ENCODE results near the gene STK24. TPM values are rescaled to one million over a fixed set of nuclear protein-coding genes. Genes with fewer than 3 reads are reported as not detected.

Gene STK24
- polyA plus RNA-seq, 1 of the 3 experiments (the other 2 are of a cell fraction): 30.5 TPM

DNA sequence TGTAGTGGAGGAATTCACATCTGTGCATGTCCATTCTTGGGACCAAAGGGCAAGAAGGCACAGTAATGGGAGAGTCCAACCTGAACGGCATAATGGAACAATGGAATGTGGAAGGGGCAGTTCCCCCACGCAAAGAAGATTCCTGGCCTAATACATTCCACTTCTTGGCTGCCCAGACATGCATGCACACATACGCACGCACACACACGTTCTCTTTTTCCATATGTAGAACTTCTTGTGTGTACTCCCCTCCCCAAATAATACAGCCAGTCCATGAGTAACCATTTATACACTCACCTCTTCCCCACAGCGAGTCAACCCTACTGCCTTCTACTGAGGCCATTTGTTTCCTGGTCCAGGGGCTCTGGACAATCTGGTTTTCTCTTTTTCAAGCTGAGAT, 6.0 kb upstream of the STK24 start:
- H2AFZ ChIP-seq (ENCODE audit: low read depth): 0 out of 2 replicates have a peak overlapping the region, but pooled peaks have one; percentile 0
- no peak overlapping the region for H3K4me3 ChIP-seq (ENCODE audit: low read depth in 2 of 2, low read length in 1 of 2)
- peak overlapping the region; percentile 19; the same call in 1 of the 2 replicates for H3K4me2 ChIP-seq
- H3K9me2 ChIP-seq: no peaks in the 10 kb centered on the region
- no peak overlapping the region for H3K9ac ChIP-seq
- H3K27ac ChIP-seq (ENCODE audit: low read depth in 2 of 2, low read length in 1 of 2): peak overlapping the region in 1 of 2 experiments; percentile 31; a peak in 1 of 4 replicates
- TF ChIP-seq GATA2 (CRISPR knock-in tag; IDR thresholded peaks at IDR 0.05) (no peak), POLR2AphosphoS5 (IDR thresholded peaks at IDR 0.05; ENCODE audit: low read depth, low read length) (no peak), FOXM1 (IDR thresholded peaks at IDR 0.05; ENCODE audit: low read depth) (no peak), RCOR1 (IDR thresholded peaks at IDR 0.05; ENCODE audit: low read length) (no peak), EP300 (IDR thresholded peaks at IDR 0.05; ENCODE audit: borderline replicate concordance in 1 of 2, low read depth in 1 of 2, low read length in 1 of 2) (no peak), TCF12 (IDR thresholded peaks at IDR 0.05) (no peak), ELF1 (IDR thresholded peaks at IDR 0.05) (no peak), MEF2A (IDR thresholded peaks at IDR 0.05; ENCODE audit: borderline replicate concordance, low read depth) (no peak), JUND (IDR thresholded peaks at IDR 0.05) (no peak), RXRA (IDR thresholded peaks at IDR 0.05; ENCODE audit: borderline replicate concordance, low read depth) (no peak), TAF1 (IDR thresholded peaks at IDR 0.05; ENCODE audit: borderline replicate concordance, low read depth, low read length) (no peak), CHD2 (IDR thresholded peaks at IDR 0.05; ENCODE audit: low read length, partially characterized antibody) (no peak), TEAD4 (IDR thresholded peaks at IDR 0.05; ENCODE audit: borderline replicate concordance, insufficient read depth) (no peak), FOSL2 (IDR thresholded peaks at IDR 0.05; ENCODE audit: borderline replicate concordance, low read depth) (no peak)
- TF ChIP-seq, protein P1, sequence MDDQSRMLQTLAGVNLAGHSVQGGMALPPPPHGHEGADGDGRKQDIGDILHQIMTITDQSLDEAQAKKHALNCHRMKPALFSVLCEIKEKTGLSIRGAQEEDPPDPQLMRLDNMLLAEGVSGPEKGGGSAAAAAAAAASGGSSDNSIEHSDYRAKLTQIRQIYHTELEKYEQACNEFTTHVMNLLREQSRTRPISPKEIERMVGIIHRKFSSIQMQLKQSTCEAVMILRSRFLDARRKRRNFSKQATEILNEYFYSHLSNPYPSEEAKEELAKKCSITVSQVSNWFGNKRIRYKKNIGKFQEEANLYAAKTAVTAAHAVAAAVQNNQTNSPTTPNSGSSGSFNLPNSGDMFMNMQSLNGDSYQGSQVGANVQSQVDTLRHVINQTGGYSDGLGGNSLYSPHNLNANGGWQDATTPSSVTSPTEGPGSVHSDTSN (IDR thresholded peaks at IDR 0.05): no peak
- TF ChIP-seq, protein P2, sequence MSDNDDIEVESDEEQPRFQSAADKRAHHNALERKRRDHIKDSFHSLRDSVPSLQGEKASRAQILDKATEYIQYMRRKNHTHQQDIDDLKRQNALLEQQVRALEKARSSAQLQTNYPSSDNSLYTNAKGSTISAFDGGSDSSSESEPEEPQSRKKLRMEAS (IDR thresholded peaks at IDR 0.05; ENCODE audit: low read depth): no peak
- TF ChIP-seq, protein P3, sequence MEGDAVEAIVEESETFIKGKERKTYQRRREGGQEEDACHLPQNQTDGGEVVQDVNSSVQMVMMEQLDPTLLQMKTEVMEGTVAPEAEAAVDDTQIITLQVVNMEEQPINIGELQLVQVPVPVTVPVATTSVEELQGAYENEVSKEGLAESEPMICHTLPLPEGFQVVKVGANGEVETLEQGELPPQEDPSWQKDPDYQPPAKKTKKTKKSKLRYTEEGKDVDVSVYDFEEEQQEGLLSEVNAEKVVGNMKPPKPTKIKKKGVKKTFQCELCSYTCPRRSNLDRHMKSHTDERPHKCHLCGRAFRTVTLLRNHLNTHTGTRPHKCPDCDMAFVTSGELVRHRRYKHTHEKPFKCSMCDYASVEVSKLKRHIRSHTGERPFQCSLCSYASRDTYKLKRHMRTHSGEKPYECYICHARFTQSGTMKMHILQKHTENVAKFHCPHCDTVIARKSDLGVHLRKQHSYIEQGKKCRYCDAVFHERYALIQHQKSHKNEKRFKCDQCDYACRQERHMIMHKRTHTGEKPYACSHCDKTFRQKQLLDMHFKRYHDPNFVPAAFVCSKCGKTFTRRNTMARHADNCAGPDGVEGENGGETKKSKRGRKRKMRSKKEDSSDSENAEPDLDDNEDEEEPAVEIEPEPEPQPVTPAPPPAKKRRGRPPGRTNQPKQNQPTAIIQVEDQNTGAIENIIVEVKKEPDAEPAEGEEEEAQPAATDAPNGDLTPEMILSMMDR (IDR thresholded peaks at IDR 0.05): no peak
- TF ChIP-seq, protein P4, sequence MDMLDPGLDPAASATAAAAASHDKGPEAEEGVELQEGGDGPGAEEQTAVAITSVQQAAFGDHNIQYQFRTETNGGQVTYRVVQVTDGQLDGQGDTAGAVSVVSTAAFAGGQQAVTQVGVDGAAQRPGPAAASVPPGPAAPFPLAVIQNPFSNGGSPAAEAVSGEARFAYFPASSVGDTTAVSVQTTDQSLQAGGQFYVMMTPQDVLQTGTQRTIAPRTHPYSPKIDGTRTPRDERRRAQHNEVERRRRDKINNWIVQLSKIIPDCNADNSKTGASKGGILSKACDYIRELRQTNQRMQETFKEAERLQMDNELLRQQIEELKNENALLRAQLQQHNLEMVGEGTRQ (IDR thresholded peaks at IDR 0.05; ENCODE audit: borderline replicate concordance, low read depth, low read length): no peak
- no peaks in the 10 kb centered on the region for H3K36me3 ChIP-seq (replicated peaks in 1 of 2; ENCODE audit: control insufficient read depth in 1 of 2, insufficient read depth in 2 of 2, low read length in 1 of 2)
- peaks cover 15% of the 10 kb centered on the region for H3F3A ChIP-seq (replicated peaks; ENCODE audit: insufficient read depth)
- ChIA-PET POLR2A (no interaction called here), CTCF (interaction anchor here (1.1 kb wide), 1 partner anchor 15 kb away, joined by 3 read pairs; no protein-coding TSS in a partner anchor)
- DNase-seq: no peak
- H3K79me2 ChIP-seq (ENCODE audit: insufficient read depth): no peaks in the 10 kb centered on the region
- peaks cover 10 to 16% of the 10 kb centered on the region in 2 experiments for H3K4me1 ChIP-seq (ENCODE audit: control insufficient read depth in 1 of 2, insufficient read depth in 2 of 2, low read depth in 1 of 2, low read length in 1 of 2)
- H3K27me3 ChIP-seq (ENCODE audit: insufficient read depth): no peaks in the 10 kb centered on the region
- WGBS (ENCODE audit: low lambda C conversion rate): 91% methylated on average over 6 of the region's 6 CpGs
- H4K20me1 ChIP-seq (ENCODE audit: insufficient read depth): no peaks in the 10 kb centered on the region
- H3K9me3 ChIP-seq: no peaks in the 10 kb centered on the region
